Suprapubic skin (tissue), 3 donors: ENCODE data around the gene ISG20L2.

Experiments used
- CTCF ChIP-seq, 2 donors: fragments of 200-600 bp in 1 of 2; fragments of 450-650 bp in 1 of 2; sonication (generic) in 1 of 2; IDR thresholded peaks; one replicate each; pipeline ENCODE4 v1.5.1; 2016 to 2019; ENCODE audit warnings: antibody characterized with exemption in 2 of 2, mild to moderate bottlenecking in 1 of 2, moderate library complexity in 1 of 2
- POLR2AphosphoS5 ChIP-seq, 3 donors: sonication (generic); formaldehyde crosslinking; IDR thresholded peaks; one replicate each; pipeline ENCODE4 v1.6.1; 2017; ENCODE audit warnings: antibody characterized with exemption in 3 of 3

GRCh38 chr1:156733989-156734584 is 5.5 kb upstream of the ISG20L2 start:
- TF ChIP-seq CTCF (IDR thresholded peaks at IDR 0.05) (no peak), POLR2AphosphoS5 (IDR thresholded peaks at IDR 0.05) (no peak)
